ENCODE data around the gene SORBS1.

SORBS1 gene

GRCh38 chr10:95324436-95325268 is 236.5 kb downstream of the SORBS1 start:
- DNase-seq (ENCODE audit: low read depth, low spot score), result no peak

- no peak for DNase-seq (ENCODE audit: low read depth, low spot score)
Measured at GRCh38 chr10:95321554-95322301, 239.4 kb downstream of the SORBS1 start.

- no peak for DNase-seq (ENCODE audit: low read depth, low spot score)
Measured at GRCh38 chr10:95319239-95319638, 241.9 kb downstream of the SORBS1 start.

- DNase-seq (ENCODE audit: low read depth, low spot score), result no peak
Measured at GRCh38 chr10:95315509-95315908, 245.7 kb downstream of the SORBS1 start.

- no peak for DNase-seq (ENCODE audit: low read depth, low spot score)
Measured at GRCh38 chr10:95314192-95314918, 246.8 kb downstream of the SORBS1 start.

GRCh38 chr10:95312986-95313495 is 248.1 kb downstream of the SORBS1 start:
- no peak for DNase-seq (ENCODE audit: low read depth, low spot score)

GRCh38 chr10:95312257-95312656 is 248.9 kb downstream of the SORBS1 start:
- DNase-seq (ENCODE audit: low read depth, low spot score), result no peak

GRCh38 chr10:95309958-95310357 is 251.2 kb downstream of the SORBS1 start:
- no peak for DNase-seq (ENCODE audit: low read depth, low spot score)

GRCh38 chr10:95308389-95309302 is 252.5 kb downstream of the SORBS1 start:
- no peak for DNase-seq (ENCODE audit: low read depth, low spot score)

GRCh38 chr10:95306851-95307250 is 254.3 kb downstream of the SORBS1 start:
- DNase-seq (ENCODE audit: low read depth, low spot score), result no peak

GRCh38 chr10:95306318-95306650 is 254.9 kb downstream of the SORBS1 start:
- DNase-seq (ENCODE audit: low read depth, low spot score), result no peak

GRCh38 chr10:95305606-95306317 is 255.4 kb downstream of the SORBS1 start:
- DNase-seq (ENCODE audit: low read depth, low spot score), result no peak

- no peak for DNase-seq (ENCODE audit: low read depth, low spot score)
Measured at GRCh38 chr10:95304976-95305375, 256.2 kb downstream of the SORBS1 start.

GRCh38 chr10:95304463-95304862 is 256.7 kb downstream of the SORBS1 start:
- no peak for DNase-seq (ENCODE audit: low read depth, low spot score)

GRCh38 chr10:95303950-95304349 is 257.2 kb downstream of the SORBS1 start:
- DNase-seq (ENCODE audit: low read depth, low spot score), result no peak

- DNase-seq (ENCODE audit: low read depth, low spot score), result no peak
Measured at GRCh38 chr10:95303535-95303934, 257.6 kb downstream of the SORBS1 start.

GRCh38 chr10:95300022-95300539 is 261.1 kb downstream of the SORBS1 start:
- DNase-seq (ENCODE audit: low read depth, low spot score), result no peak

- no peak for DNase-seq (ENCODE audit: low read depth, low spot score)
Measured at GRCh38 chr10:95297402-95297801, 263.8 kb downstream of the SORBS1 start.

GRCh38 chr10:95296764-95297163 is 264.4 kb downstream of the SORBS1 start:
- no peak for DNase-seq (ENCODE audit: low read depth, low spot score)

Measured in activated CD4-positive, CD25-positive, alpha-beta regulatory T cell treated with anti-CD3 and anti-CD28 coated beads, Interleukin-2, amount 50 U/mL, for 16 hours (primary cell).